PFSK-1 (cell line): ENCODE measurements around the gene NCK2.

Source experiments
- FOXP2 ChIP-seq: optimal IDR thresholded peaks from 2 replicates; pipeline ENCODE3; 2011; ENCODE audit warnings: borderline replicate concordance, control low read depth, inconsistent platforms; ENCODE audit not compliant: insufficient read depth; ENCODE audit errors: extremely low read length, extremely low read depth
- POLR2AphosphoS5 ChIP-seq: IDR thresholded peaks from 2 replicates; pipeline ENCODE4 v1.6.1; 2012; ENCODE audit warnings: low read depth, mild to moderate bottlenecking, control low read depth, low read length, moderate library complexity
- SIN3A ChIP-seq: IDR thresholded peaks from 2 replicates; pipeline ENCODE4 v1.6.1; 2012; ENCODE audit warnings: mild to moderate bottlenecking, low read length, moderate library complexity, borderline replicate concordance; ENCODE audit not compliant: insufficient read depth
- TAF1 ChIP-seq: IDR thresholded peaks from 2 replicates; pipeline ENCODE4 v1.6.1; 2012; ENCODE audit warnings: low read length, control low read depth, borderline replicate concordance; ENCODE audit not compliant: insufficient read depth
- TF ChIP-seq, protein P1 (sequence below), 2 experiments: IDR thresholded peaks; 2 replicates each; pipeline versions ENCODE4 v1.6.1 to v1.8.0; 2011 to 2012; ENCODE audit warnings: low read depth in 2 of 2, low read length in 2 of 2, control low read depth in 1 of 2, inconsistent platforms in 1 of 2, mild to moderate bottlenecking in 1 of 2, moderate library complexity in 1 of 2; ENCODE audit not compliant: insufficient read depth in 1 of 2

Gene NCK2

GRCh38 chr2:105772362-105772761 is 27.6 kb downstream of the NCK2 start:
- TF ChIP-seq SIN3A (no peak), POLR2AphosphoS5 (no peak), TAF1 (no peak), FOXP2 (no peak)
- TF ChIP-seq, protein P1, sequence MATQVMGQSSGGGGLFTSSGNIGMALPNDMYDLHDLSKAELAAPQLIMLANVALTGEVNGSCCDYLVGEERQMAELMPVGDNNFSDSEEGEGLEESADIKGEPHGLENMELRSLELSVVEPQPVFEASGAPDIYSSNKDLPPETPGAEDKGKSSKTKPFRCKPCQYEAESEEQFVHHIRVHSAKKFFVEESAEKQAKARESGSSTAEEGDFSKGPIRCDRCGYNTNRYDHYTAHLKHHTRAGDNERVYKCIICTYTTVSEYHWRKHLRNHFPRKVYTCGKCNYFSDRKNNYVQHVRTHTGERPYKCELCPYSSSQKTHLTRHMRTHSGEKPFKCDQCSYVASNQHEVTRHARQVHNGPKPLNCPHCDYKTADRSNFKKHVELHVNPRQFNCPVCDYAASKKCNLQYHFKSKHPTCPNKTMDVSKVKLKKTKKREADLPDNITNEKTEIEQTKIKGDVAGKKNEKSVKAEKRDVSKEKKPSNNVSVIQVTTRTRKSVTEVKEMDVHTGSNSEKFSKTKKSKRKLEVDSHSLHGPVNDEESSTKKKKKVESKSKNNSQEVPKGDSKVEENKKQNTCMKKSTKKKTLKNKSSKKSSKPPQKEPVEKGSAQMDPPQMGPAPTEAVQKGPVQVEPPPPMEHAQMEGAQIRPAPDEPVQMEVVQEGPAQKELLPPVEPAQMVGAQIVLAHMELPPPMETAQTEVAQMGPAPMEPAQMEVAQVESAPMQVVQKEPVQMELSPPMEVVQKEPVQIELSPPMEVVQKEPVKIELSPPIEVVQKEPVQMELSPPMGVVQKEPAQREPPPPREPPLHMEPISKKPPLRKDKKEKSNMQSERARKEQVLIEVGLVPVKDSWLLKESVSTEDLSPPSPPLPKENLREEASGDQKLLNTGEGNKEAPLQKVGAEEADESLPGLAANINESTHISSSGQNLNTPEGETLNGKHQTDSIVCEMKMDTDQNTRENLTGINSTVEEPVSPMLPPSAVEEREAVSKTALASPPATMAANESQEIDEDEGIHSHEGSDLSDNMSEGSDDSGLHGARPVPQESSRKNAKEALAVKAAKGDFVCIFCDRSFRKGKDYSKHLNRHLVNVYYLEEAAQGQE (IDR thresholded peaks at IDR 0.05; ENCODE audit: insufficient read depth in 1 of 2, low read depth in 2 of 2, low read length in 2 of 2) = no peak

DNA sequence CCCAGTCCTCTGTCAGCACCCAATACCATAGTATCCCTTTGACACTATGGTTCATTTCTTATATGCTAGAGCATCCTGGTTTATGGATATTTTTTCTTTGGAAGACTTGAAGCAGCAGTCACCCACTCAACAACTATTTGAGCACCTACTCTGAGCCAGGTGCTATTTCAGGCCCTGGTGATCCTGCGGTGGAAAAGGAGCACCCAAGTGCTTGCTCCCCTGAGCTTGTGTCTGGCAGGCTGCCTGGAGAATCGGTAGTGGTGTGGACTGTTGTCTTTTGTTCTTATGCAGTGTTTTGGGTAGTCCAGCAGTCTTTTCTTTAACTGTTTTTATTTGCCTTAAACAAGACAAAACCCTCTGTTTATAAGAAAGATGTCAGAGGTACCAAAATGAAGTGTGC is 28.9 kb downstream of the NCK2 start:
- TF ChIP-seq FOXP2 (no peak), TAF1 (no peak), SIN3A (no peak), POLR2AphosphoS5 (no peak)
- TF ChIP-seq, protein P1 (IDR thresholded peaks at IDR 0.05; ENCODE audit: insufficient read depth in 1 of 2, low read depth in 2 of 2, low read length in 2 of 2) = no peak

- TF ChIP-seq, protein P1 (IDR thresholded peaks at IDR 0.05; ENCODE audit: insufficient read depth in 1 of 2, low read depth in 2 of 2, low read length in 2 of 2) = no peak
- TF ChIP-seq FOXP2 = no peak
- TF ChIP-seq POLR2AphosphoS5 = no peak
- TF ChIP-seq SIN3A = no peak
- TF ChIP-seq TAF1 = no peak
Measured at GRCh38 chr2:105774781-105775337, 30.1 kb downstream of the NCK2 start.

- TF ChIP-seq FOXP2 = no peak
- no peak for TF ChIP-seq SIN3A
- no peak for TF ChIP-seq TAF1
- TF ChIP-seq POLR2AphosphoS5 = no peak
- TF ChIP-seq, protein P1 (IDR thresholded peaks at IDR 0.05; ENCODE audit: insufficient read depth in 1 of 2, low read depth in 2 of 2, low read length in 2 of 2) = no peak
Measured at GRCh38 chr2:105775809-105776559, 31.3 kb downstream of the NCK2 start.
